Activated CD4-positive, alpha-beta T cell treated with anti-CD3 and anti-CD28 coated beads, Interleukin-2, amount 10 ng/mL, durations not matched to agents 7 days and 5 days (primary cell): ENCODE measurements around the gene ABCC4. TPM values are rescaled to one million over a fixed set of nuclear protein-coding genes. Genes with fewer than 3 reads are reported as not detected.

ENCODE experiments used
- CTCF ChIA-PET: fragments of 350-600 bp; sonication (Branson Sonifier 250); formaldehyde crosslinking; loops from one replicate; lab custom pipeline; 2021; ENCODE audit warnings: antibody characterized with exemption; lab: Charles Lee
- POLR2A ChIA-PET: fragments of 350-600 bp; sonication (Branson Sonifier 250); formaldehyde crosslinking; loops from one replicate; lab custom pipeline; 2021; ENCODE audit warnings: antibody characterized with exemption; lab: Charles Lee
- DNase-seq: peaks from one replicate; pipeline ENCODE4 v3.0.0-alpha.2; 2020
- H3K27ac Mint-ChIP-seq: one replicate; pipeline ENCODE4 v1.8.0; 2021; ENCODE audit warnings: mild to moderate bottlenecking, moderate library complexity, mixed read lengths
- H3K27me3 Mint-ChIP-seq: one replicate; pipeline ENCODE4 v1.8.0; 2021; ENCODE audit warnings: mixed read lengths
- H3K36me3 Mint-ChIP-seq: one replicate; pipeline ENCODE4 v1.8.0; 2021; ENCODE audit warnings: low read depth, mixed read lengths
- H3K4me1 Mint-ChIP-seq: one replicate; pipeline ENCODE4 v1.8.0; 2021; ENCODE audit warnings: mixed read lengths
- H3K4me3 Mint-ChIP-seq: one replicate; pipeline ENCODE4 v1.8.0; 2021; ENCODE audit warnings: mild to moderate bottlenecking, moderate library complexity, mixed read lengths
- H3K9me3 Mint-ChIP-seq: one replicate; pipeline ENCODE4 v1.8.0; 2021; ENCODE audit warnings: mixed read lengths
- total RNA-seq, 2 experiments: library from RNA; stranded (reverse); gene quantifications; one replicate each; pipeline ENCODE4 v1.2.3, GENCODE V29; 2021

ABCC4 gene
- total RNA-seq, 2 experiments from 2014 or later = 4.8 to 7.0 TPM

DNA sequence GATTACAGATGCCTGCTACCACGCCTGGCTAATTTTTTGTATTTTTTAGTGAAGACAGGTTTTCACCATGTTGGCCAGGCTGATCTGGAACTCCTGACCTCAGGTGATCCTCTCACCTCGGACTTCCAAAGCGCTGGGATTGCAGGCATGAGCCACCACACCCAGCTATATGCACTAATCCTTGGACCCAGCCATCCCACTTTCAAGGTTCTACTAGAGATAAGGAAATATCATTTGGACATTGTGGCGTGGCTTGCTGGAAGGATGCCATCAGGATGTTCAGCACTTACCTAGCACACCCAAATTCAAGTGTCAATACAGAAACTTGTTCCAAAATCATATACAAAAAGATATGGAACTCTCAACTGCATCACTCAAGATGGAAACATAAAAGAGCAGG lies 136.4 kb downstream of the ABCC4 start:
- Mint-ChIP-seq H3K27me3 (no peaks in the 10 kb centered on the region), H3K36me3 (peaks cover 6% of the 10 kb centered on the region), H3K4me3 (no peak overlapping the region), H3K9me3 (no peaks in the 10 kb centered on the region), H3K4me1 (no peaks in the 10 kb centered on the region), H3K27ac (no peak overlapping the region)
- POLR2A ChIA-PET = no interaction called here
- no peak for DNase-seq
- CTCF ChIA-PET = interaction anchor here (0.6 to 2.0 kb wide), 2 partner anchors 10 to 47 kb away, joined by 3 to 8 read pairs; no protein-coding TSS in a partner anchor

DNA sequence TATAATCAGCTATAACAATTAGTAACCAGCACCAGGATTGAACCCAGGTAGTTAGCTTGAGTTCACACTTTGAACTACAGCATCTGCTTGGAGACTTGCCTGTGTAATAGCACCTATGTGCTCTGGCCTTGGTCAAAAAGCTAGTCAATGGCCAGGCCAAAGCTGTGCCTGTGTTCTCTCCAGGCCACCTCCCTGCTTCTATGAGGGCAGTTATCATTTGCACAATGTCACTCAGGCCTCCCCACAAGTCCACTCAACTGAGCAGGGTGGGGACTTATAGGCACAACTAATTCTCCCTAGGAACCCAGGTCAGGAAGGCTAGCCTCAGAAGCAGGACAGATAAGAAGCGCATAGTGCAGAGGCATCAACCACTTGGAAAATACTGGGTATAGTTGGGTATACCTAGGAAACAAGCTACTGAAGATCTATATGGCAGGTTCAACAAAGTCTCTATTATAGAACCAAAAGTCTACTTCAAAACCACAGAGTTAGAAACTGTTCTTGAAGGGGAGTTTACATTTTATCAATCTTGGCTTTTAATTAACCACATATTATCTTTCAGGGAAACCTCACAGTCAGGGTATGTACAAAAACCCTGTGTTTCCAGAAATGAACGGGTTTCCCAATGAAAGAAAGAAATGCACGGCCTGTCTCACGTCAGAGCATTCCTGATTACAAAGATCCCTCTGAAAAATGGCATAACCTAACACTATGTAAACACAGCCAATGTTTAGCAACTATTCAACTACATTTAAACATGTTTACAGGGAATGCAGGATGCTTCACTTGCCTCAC lies 140.9 kb downstream of the ABCC4 start:
- peaks cover 2% of the 10 kb centered on the region for H3K36me3 Mint-ChIP-seq
- POLR2A ChIA-PET = no interaction called here
- CTCF ChIA-PET = interaction anchor here (0.8 kb wide), 1 partner anchor 56 kb away, joined by 5 read pairs; no protein-coding TSS in a partner anchor

DNA sequence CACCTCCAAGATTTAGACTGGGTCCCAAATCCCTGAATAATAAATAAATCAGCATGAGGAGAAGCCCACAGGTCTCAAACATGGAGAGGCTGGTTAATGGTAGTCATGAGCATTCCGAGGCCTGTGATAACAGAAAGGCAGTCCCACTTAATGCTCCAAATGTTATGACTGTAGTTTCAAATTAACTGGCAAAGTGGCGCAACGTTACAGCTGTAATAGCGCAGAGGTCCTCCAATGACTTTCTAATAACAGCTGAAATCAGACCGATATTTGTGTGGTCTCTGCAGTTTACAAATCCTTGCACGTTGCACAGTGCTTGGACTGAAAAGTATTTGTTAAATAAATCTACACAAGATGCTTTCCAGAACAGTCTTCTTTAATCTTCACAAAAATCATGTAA lies 141.8 kb downstream of the ABCC4 start:
- ChIA-PET POLR2A (no interaction called here), CTCF (interaction anchor here (0.8 kb wide), 1 partner anchor 57 kb away, joined by 5 read pairs; no protein-coding TSS in a partner anchor)

More for the DNA sequence above, 140.9 kb downstream of the ABCC4 start:
- Mint-ChIP-seq H3K27ac (no peak overlapping the region), H3K9me3 (no peaks in the 10 kb centered on the region), H3K4me3 (no peak overlapping the region), H3K4me1 (no peaks in the 10 kb centered on the region), H3K27me3 (no peaks in the 10 kb centered on the region)
- no peak for DNase-seq

DNA sequence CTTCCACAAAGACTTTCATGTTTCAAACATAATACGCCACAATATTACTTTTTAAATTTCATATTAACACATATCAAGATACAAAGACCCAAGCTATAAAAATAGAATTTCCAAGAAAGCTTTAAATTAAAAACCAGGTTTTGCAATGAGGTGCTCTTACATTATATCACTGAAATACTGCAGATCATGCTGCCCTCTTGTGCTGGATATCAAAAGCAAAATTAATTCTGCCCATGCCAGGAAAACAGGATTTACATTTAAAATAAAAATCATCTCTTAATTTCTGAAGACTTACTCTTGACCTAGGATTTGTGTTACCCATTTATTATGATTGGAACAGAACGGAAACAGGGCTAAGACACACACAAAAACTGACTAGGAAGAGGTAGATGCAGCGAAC lies 145.0 kb downstream of the ABCC4 start:
- Mint-ChIP-seq H3K9me3 (no peaks in the 10 kb centered on the region), H3K36me3 (no peaks in the 10 kb centered on the region), H3K27ac (no peak overlapping the region), H3K27me3 (no peaks in the 10 kb centered on the region), H3K4me3 (no peak overlapping the region), H3K4me1 (peaks cover 3% of the 10 kb centered on the region)
- ChIA-PET CTCF (interaction anchor here (0.7 to 2.1 kb wide), 4 partner anchors 9 to 1485 kb away, joined by 3 to 8 read pairs (median 6); no protein-coding TSS in a partner anchor), POLR2A (no interaction called here)
- no peak for DNase-seq

More for the DNA sequence above, 141.8 kb downstream of the ABCC4 start:
- Mint-ChIP-seq H3K27me3 (no peaks in the 10 kb centered on the region), H3K9me3 (no peaks in the 10 kb centered on the region), H3K4me1 (no peaks in the 10 kb centered on the region), H3K27ac (no peak overlapping the region), H3K36me3 (peaks cover 2% of the 10 kb centered on the region), H3K4me3 (no peak overlapping the region)
- no peak for DNase-seq

DNA sequence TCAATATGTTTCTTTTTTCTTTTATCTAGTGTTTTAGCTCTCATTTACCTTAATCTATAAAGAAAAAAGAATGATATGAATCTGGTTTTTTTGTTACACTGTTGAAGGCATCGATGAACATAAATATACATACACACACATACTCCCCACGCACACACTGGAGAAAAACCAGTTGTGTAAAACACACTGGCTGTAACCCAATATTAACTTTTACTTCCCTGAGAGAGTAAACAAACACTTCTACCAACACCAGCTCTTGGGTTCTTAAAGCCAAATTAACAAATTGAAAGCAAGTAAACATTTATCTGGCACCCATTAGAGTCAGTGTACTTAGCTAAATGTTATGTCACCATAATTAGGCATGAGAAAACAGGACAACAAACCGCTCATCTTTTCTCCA lies 145.7 kb downstream of the ABCC4 start:
- no peak overlapping the region for H3K4me3 Mint-ChIP-seq
- DNase-seq = no peak
- ChIA-PET CTCF (interaction anchor here (0.6 to 2.1 kb wide), 5 partner anchors 9 to 249 kb away, joined by 3 to 8 read pairs (median 4); no protein-coding TSS in a partner anchor), POLR2A (no interaction called here)
- no peak overlapping the region for H3K27ac Mint-ChIP-seq
- H3K9me3 Mint-ChIP-seq = no peaks in the 10 kb centered on the region
- H3K4me1 Mint-ChIP-seq = peaks cover 3% of the 10 kb centered on the region
- no peaks in the 10 kb centered on the region for H3K36me3 Mint-ChIP-seq
- H3K27me3 Mint-ChIP-seq = no peaks in the 10 kb centered on the region

DNA sequence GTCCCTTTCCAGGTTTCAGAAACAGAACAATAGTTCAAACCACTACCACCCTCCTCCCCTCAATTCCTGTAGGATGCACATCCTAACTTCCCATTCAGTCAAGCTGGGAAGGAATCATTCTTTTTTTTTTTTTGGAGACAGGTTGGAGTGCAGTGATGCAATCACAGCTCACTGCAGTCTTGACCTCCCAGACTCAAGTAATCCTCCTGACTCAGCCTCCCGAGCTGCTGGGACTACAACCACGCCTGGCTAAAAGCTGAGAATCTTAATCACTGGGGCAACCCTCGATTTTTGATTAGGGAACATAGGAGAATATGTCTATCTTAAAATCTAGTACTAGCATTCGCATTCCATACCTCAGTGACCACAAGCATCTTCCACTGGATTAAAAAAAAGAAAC lies 146.2 kb downstream of the ABCC4 start:
- Mint-ChIP-seq H3K27me3 (no peaks in the 10 kb centered on the region), H3K4me1 (peaks cover 3% of the 10 kb centered on the region), H3K9me3 (no peaks in the 10 kb centered on the region), H3K36me3 (no peaks in the 10 kb centered on the region), H3K27ac (no peak overlapping the region), H3K4me3 (no peak overlapping the region)
- CTCF ChIA-PET = interaction anchor here (0.6 to 2.1 kb wide), 6 partner anchors 10 to 132 kb away, joined by 3 to 8 read pairs (median 4); no protein-coding TSS in a partner anchor
- POLR2A ChIA-PET = no interaction called here
- no peak for DNase-seq

DNA sequence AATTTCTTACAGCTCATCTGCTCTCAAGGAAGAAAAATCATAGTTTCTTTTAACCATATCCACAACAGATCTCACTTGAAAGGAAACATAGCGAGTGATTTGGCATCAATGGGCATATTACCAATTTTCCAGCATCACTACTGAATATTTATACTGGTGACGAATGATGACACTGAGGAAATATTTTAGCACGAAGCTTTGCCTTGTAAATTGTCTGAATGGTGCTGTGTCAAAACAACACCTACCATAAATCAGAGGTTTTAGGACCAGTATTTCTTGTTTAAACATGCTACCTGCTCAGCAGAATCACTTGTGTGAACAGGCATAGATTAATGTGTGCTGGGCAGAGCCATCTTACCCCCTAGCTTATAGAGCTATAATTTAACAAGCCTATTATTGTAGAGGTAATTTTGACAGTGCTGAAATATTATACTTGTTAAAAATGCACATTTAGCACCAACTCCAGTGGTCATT lies 146.8 kb downstream of the ABCC4 start:
- Mint-ChIP-seq H3K27ac (no peak overlapping the region), H3K4me1 (peaks cover 3% of the 10 kb centered on the region), H3K27me3 (no peaks in the 10 kb centered on the region), H3K9me3 (no peaks in the 10 kb centered on the region), H3K36me3 (no peaks in the 10 kb centered on the region), H3K4me3 (no peak overlapping the region)
- POLR2A ChIA-PET = no interaction called here
- DNase-seq = no peak
- CTCF ChIA-PET = interaction anchor here (1.0 to 2.1 kb wide), 5 partner anchors 10 to 132 kb away, joined by 3 to 8 read pairs (median 4); no protein-coding TSS in a partner anchor

DNA sequence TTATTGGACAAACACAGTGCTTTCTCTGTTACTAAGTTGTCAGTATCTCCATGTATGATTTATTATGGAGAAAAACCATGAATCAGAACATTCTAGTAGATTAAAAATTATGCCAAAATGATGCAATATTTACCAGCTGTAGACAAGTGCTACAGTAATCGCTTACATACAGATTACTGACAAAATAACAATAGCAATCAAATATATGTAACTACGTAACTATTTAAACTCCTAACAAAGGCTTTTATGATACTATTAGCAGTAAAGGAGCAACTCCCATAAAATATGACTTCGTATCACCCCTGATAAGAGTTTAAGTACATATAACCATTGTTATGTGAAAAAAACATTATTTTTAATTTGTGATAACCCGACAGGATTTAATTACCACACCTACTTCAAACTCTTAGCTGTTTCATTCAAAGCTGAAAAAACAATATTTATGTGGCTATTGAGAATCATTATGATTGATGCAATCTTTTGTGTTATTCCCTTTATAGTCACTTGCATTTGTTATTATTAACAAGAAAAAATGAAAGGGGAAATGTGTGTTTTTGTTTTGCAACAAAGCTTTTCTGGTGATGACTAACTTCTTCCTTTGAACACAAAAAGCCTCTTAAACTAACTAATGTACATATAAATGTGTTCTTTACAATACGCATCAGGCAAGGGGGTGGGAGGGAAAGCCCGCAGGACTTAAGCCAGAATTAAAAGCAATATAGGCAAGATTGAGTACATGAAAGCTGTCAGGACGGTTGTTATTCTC lies 147.4 kb downstream of the ABCC4 start:
- ChIA-PET POLR2A (no interaction called here), CTCF (interaction anchor here (1.0 kb wide), 2 partner anchors 11 to 131 kb away, joined by 3 read pairs; no protein-coding TSS in a partner anchor)
- no peak for DNase-seq
- H3K27ac Mint-ChIP-seq = no peak overlapping the region
- no peaks in the 10 kb centered on the region for H3K27me3 Mint-ChIP-seq
- no peaks in the 10 kb centered on the region for H3K9me3 Mint-ChIP-seq
- no peaks in the 10 kb centered on the region for H3K36me3 Mint-ChIP-seq
- H3K4me1 Mint-ChIP-seq = peaks cover 3% of the 10 kb centered on the region
- no peak overlapping the region for H3K4me3 Mint-ChIP-seq

DNA sequence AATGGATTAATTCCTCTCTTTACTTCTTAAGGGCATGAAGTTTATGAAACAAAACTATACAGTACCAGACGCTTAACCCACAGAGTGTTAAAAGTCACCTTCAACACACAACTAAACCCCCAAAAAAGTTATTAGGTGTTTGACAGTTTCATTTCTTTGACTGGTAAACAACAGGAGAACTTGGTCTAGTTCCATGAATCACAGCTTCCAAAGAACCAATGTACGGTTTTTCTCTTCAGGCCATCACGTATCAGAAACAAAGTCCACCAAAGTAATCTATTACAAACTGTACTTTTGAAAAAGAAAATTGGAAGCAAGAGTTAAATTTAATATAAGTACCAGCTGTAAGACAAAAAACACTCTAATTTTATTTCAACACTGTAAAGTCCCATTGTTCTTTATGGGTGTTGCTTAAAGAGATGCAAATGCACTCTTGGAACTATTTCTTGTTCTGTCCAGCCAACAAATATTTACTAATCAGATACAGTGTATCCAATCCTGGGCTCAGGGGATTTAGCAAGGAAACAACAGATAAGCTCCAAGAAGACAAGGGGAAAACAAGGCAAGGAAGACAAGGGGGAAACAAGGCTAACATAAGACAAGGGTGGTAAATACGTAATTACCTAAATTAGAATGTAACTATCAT lies 149.2 kb downstream of the ABCC4 start:
- ChIA-PET POLR2A (no interaction called here), CTCF (no interaction called here)
- no peak overlapping the region for H3K4me3 Mint-ChIP-seq
- peaks cover 3% of the 10 kb centered on the region for H3K4me1 Mint-ChIP-seq
- no peaks in the 10 kb centered on the region for H3K27me3 Mint-ChIP-seq
- no peaks in the 10 kb centered on the region for H3K9me3 Mint-ChIP-seq
- no peak for DNase-seq
- no peaks in the 10 kb centered on the region for H3K36me3 Mint-ChIP-seq
- H3K27ac Mint-ChIP-seq = no peak overlapping the region

DNA sequence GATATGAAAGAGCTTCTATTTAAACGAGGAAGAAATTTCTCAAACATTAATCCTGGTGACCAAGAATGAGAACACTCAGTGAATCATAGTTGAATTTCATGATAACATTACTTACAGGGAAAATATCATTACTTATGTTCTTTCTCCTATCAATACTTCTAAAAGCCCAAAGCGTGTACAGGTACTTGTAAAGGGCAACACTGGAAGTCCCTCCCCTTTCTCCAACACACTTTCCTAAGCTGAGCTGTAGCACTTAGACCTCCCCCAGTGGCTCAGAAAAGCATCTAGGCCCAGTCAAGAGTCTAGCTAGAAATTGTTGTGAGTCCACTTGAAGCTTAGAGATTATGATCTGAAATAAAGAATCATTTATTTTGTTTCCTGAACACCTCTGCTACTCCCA lies 150.7 kb downstream of the ABCC4 start:
- H3K27ac Mint-ChIP-seq = no peak overlapping the region

DNA sequence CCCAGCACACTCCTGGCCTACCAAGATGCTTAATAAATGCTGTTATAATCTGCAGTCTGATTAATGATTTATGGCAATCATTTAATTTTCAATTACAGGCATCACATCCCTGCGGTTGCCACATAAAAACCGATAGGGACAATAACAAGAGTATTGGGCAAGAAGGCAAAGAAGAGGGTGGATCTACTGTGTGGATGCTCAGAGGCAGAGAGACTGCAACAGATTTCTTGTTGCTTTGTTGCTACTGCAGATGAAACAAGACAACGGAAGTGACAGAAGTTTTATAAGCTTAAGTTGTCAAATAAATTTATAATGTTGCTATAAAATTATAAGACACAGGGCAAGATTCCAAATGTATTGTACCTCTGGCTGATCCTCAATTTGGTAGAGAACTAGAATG lies 154.8 kb downstream of the ABCC4 start:
- Mint-ChIP-seq H3K4me1 (peaks cover 7% of the 10 kb centered on the region), H3K4me3 (no peak overlapping the region), H3K27me3 (no peaks in the 10 kb centered on the region), H3K36me3 (peaks cover 13% of the 10 kb centered on the region), H3K9me3 (peaks cover 8% of the 10 kb centered on the region), H3K27ac (no peak overlapping the region)
- ChIA-PET CTCF (no interaction called here), POLR2A (no interaction called here)
- DNase-seq = no peak

More for the DNA sequence above, 150.7 kb downstream of the ABCC4 start:
- Mint-ChIP-seq H3K27me3 (no peaks in the 10 kb centered on the region), H3K4me3 (no peak overlapping the region), H3K36me3 (no peaks in the 10 kb centered on the region), H3K4me1 (peaks cover 3% of the 10 kb centered on the region), H3K9me3 (no peaks in the 10 kb centered on the region)
- DNase-seq = no peak
- ChIA-PET POLR2A (no interaction called here), CTCF (interaction anchor here (0.6 to 1.2 kb wide), 2 partner anchors 202 to 683 kb away, joined by 3 read pairs; no protein-coding TSS in a partner anchor)

DNA sequence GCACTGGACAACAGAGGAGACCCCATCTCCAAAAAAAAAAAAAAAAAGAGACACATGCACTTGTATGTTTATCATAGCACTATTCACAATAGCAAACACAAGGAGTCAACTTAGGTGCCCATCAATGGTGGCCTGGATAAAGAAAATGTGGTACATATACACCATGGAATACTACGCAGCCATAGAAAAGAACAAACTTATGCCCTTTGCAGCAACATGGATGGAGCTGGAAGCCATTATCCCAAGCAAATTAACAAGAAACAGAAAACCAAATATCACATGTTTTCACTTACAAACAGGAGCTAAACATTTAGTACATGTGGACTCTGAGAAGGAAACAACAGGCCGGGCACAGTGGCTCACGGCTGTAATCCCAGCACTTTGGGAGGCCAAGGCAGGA lies 155.7 kb downstream of the ABCC4 start:
- CTCF ChIA-PET = interaction anchor here (0.6 kb wide), 1 partner anchor 1772 kb away, joined by 4 read pairs; no protein-coding TSS in a partner anchor
- Mint-ChIP-seq H3K27me3 (no peaks in the 10 kb centered on the region), H3K27ac (no peak overlapping the region)

More for the DNA sequence above, 155.7 kb downstream of the ABCC4 start:
- POLR2A ChIA-PET = no interaction called here
- no peak for DNase-seq
- peaks cover 7% of the 10 kb centered on the region for H3K4me1 Mint-ChIP-seq
- H3K4me3 Mint-ChIP-seq = no peak overlapping the region
- peaks cover 8% of the 10 kb centered on the region for H3K9me3 Mint-ChIP-seq
- peaks cover 13% of the 10 kb centered on the region for H3K36me3 Mint-ChIP-seq
